Vagina (tissue), 2 donors: ENCODE results near the gene PHPT1. TPM values are rescaled to one million over a fixed set of nuclear protein-coding genes. Genes with fewer than 3 reads are reported as not detected.
A peak's percentile ranks its signal among the peaks of the same experiment; 100 is the strongest.

Experiments used
- DNase-seq, 2 donors: peaks; one replicate each; pipeline ENCODE4 v3.0.0-alpha.2; 2017; ENCODE audit errors: extremely low spot score in 2 of 2
- H3K27ac ChIP-seq: fragments of 200-600 bp; sonication (generic); one replicate; pipeline ENCODE4 v1.5.1; 2019
- H3K27me3 ChIP-seq: fragments of 200-600 bp; sonication (generic); one replicate; pipeline ENCODE4 v1.5.1; 2019
- H3K36me3 ChIP-seq, 2 donors: fragments of 200-600 bp; sonication (generic); one replicate each; pipeline ENCODE4 v1.5.1; 2017 to 2019
- H3K4me1 ChIP-seq: fragments of 200-600 bp; sonication (generic); one replicate; pipeline ENCODE4 v1.5.1; 2019
- H3K4me3 ChIP-seq, 2 donors: fragments of 200-600 bp; sonication (generic); 1 replicate in 1 of 2; 2 replicates in 1 of 2; pipeline ENCODE4 v1.5.1; 2016 to 2019
- H3K9me3 ChIP-seq: fragments of 200-600 bp; sonication (generic); one replicate; pipeline ENCODE4 v1.5.1; 2019
- POLR2A ChIP-seq, 2 donors: fragments of 450-650 bp; IDR thresholded peaks; one replicate each; pipeline ENCODE4 v1.6.1; 2017; ENCODE audit warnings: antibody characterized with exemption in 2 of 2, mild to moderate bottlenecking in 2 of 2, moderate library complexity in 2 of 2
- POLR2AphosphoS5 ChIP-seq, 2 donors: sonication (generic); formaldehyde crosslinking; IDR thresholded peaks; one replicate each; pipeline ENCODE4 v1.9.0; 2017; ENCODE audit warnings: antibody characterized with exemption in 2 of 2, mild to moderate bottlenecking in 2 of 2, low read depth in 1 of 2; ENCODE audit not compliant: insufficient read depth in 1 of 2
- intact Hi-C: fragments of 100-400 bp; cut with DNase I; formaldehyde crosslinking; loops from one replicate; pipeline ENCODE4 v1.15.1; 2023
- microRNA-seq: library from miRNA; unstranded; fragments of <30 nt; microRNA quantifications from one replicate; pipeline ENCODE4, GENCODE V29; 2017; ENCODE audit warnings: borderline number of aligned reads, borderline replicate concordance
- small RNA-seq: library from RNA; depleted of rRNA; stranded (forward); fragments of <200 nt; gene quantifications from one replicate; pipeline ENCODE3, GENCODE V24; 2016
- total RNA-seq: library from RNA; depleted of rRNA; stranded (reverse); fragments of >200 nt; gene quantifications from one replicate; pipeline ENCODE4 v1.2.3, GENCODE V29; 2016
- TF ChIP-seq, protein P1 (sequence below), 3 experiments: fragments of 450-650 bp in 2 of 3; fragments of 200-600 bp in 1 of 3; sonication (generic) in 1 of 3; IDR thresholded peaks; one replicate each; pipeline ENCODE4 v1.5.1; 2017 to 2019; ENCODE audit warnings: antibody characterized with exemption in 3 of 3, mild to moderate bottlenecking in 2 of 3, moderate library complexity in 2 of 3

Gene PHPT1
- total RNA-seq, 1 donor from 2014 or later, result 38.1 TPM

DNA sequence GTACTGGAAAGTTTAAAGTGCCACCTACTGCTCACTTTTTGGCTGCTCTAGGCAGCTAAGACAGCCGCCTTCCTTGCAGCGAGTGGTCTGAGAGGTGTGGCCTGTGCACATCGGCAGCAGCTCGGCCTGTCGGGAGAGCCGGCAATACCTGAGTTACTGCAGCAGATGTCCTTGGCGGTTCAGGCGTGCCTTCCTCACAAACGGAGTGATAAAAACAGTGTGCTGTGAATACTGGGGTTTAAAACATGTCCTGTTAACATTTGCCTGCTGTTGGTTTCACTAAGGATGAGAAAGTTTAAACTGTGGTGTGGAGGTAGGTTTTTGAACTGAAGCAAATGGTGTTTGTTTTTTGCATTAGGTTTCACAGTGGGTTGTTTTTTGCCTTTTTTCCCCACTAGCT is 50.0 kb downstream of the PHPT1 start:
- peaks cover 37% of the 10 kb centered on the region for H3K4me1 ChIP-seq
- intact Hi-C loops, result no loop called here
- H3K4me3 ChIP-seq, result no peak overlapping the region
- H3K36me3 ChIP-seq, result peaks cover 0 to 19% of the 10 kb centered on the region in 2 donors
- no peaks in the 10 kb centered on the region for H3K9me3 ChIP-seq
- DNase-seq, result no peak
- no peak overlapping the region for H3K27ac ChIP-seq
- TF ChIP-seq POLR2AphosphoS5 (IDR thresholded peaks at IDR 0.05; ENCODE audit: insufficient read depth in 1 of 2, low read depth in 1 of 2), result no peak
- no peaks in the 10 kb centered on the region for H3K27me3 ChIP-seq

DNA sequence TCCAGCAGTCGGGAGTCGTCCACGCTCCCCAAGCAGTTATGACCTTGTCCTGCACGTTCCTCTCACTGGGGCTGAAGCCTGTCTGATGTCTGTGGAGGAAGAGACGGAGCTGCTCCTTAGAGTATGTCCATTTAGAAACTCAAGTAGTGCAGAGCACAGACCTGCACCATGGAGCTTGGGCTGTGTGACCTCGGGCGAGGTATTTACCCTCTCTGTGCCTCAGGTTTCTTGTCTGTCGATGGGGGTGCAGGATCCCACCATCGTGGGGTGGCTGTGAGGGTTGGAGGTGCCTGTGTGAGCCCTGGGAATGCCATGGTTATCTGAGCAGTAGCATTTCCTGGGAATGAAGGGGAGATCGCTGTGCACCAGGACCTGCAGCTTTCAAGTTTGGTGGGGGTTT is 51.3 kb downstream of the PHPT1 start:
- peak overlapping the region; percentile 77 for H3K27ac ChIP-seq
- intact Hi-C loops, result no loop called here
- H3K4me3 ChIP-seq, result no peak overlapping the region
- no peaks in the 10 kb centered on the region for H3K9me3 ChIP-seq
- peaks cover 0 to 19% of the 10 kb centered on the region in 2 donors for H3K36me3 ChIP-seq
- H3K27me3 ChIP-seq, result no peaks in the 10 kb centered on the region
- TF ChIP-seq, protein P1, sequence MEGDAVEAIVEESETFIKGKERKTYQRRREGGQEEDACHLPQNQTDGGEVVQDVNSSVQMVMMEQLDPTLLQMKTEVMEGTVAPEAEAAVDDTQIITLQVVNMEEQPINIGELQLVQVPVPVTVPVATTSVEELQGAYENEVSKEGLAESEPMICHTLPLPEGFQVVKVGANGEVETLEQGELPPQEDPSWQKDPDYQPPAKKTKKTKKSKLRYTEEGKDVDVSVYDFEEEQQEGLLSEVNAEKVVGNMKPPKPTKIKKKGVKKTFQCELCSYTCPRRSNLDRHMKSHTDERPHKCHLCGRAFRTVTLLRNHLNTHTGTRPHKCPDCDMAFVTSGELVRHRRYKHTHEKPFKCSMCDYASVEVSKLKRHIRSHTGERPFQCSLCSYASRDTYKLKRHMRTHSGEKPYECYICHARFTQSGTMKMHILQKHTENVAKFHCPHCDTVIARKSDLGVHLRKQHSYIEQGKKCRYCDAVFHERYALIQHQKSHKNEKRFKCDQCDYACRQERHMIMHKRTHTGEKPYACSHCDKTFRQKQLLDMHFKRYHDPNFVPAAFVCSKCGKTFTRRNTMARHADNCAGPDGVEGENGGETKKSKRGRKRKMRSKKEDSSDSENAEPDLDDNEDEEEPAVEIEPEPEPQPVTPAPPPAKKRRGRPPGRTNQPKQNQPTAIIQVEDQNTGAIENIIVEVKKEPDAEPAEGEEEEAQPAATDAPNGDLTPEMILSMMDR (IDR thresholded peaks at IDR 0.05), result no peak
- TF ChIP-seq POLR2A (IDR thresholded peaks at IDR 0.05), result no peak
- TF ChIP-seq POLR2AphosphoS5 (IDR thresholded peaks at IDR 0.05; ENCODE audit: insufficient read depth in 1 of 2, low read depth in 1 of 2), result no peak
- no peak for DNase-seq
- peaks cover 37% of the 10 kb centered on the region for H3K4me1 ChIP-seq

Small RNA genes within 50 kb of the gene (microRNA-seq; reads per million reads assigned to microRNA genes)
- gene MIR4292 (not detected), gene MIR4479 (not detected)

Small RNA genes within 50 kb of the gene (small RNA-seq; reads per million reads assigned to genes)
- gene AL355987.2 (not detected), gene MIR4292 (not detected), gene MIR4479 (not detected)

Other genes starting within 250 kb of the PHPT1 start
- gene EGFL7, start 186.5 kb upstream of the PHPT1 start, total RNA-seq, result 272 TPM
- gene AGPAT2, start 162.0 kb upstream of the PHPT1 start, total RNA-seq, result 87.2 TPM
- gene DIPK1B, start 136.8 kb upstream of the PHPT1 start, total RNA-seq, result 11.5 TPM
- 8.3 TPM for gene LCN10, start 106.5 kb upstream of the PHPT1 start, total RNA-seq
- gene LCN6, start 100.9 kb upstream of the PHPT1 start, total RNA-seq, result 17.9 TPM
- not detected for gene LCN8, start 91.2 kb upstream of the PHPT1 start, total RNA-seq
- not detected for gene LCN15, start 84.9 kb upstream of the PHPT1 start, total RNA-seq
- gene TMEM141, start 58.1 kb upstream of the PHPT1 start, total RNA-seq, result 64.1 TPM
- gene CCDC183, start 53.1 kb upstream of the PHPT1 start, total RNA-seq, result not detected
- gene RABL6, start 41.5 kb upstream of the PHPT1 start, total RNA-seq, result 31.7 TPM
- 1.2 TPM for gene AJM1, start 6.9 kb upstream of the PHPT1 start, total RNA-seq
- gene MAMDC4, start 2.9 kb downstream of the PHPT1 start, total RNA-seq, result 3.2 TPM
- 257 TPM for gene EDF1, start 16.9 kb downstream of the PHPT1 start, total RNA-seq
- gene TRAF2, start 37.1 kb downstream of the PHPT1 start, total RNA-seq, result 12.8 TPM
- gene FBXW5, start 95.3 kb downstream of the PHPT1 start, total RNA-seq, result 125 TPM
- gene C8G, start 95.8 kb downstream of the PHPT1 start, total RNA-seq, result not detected
- gene LCN12, start 102.9 kb downstream of the PHPT1 start, total RNA-seq, result not detected
- 301 TPM for gene PTGDS, start 128.1 kb downstream of the PHPT1 start, total RNA-seq
- gene LCNL1, start 133.6 kb downstream of the PHPT1 start, total RNA-seq, result 2.0 TPM
- 62.9 TPM for gene PAXX, start 143.0 kb downstream of the PHPT1 start, total RNA-seq
- 23.6 TPM for gene CLIC3, start 147.2 kb downstream of the PHPT1 start, total RNA-seq
- 44.0 TPM for gene ABCA2, start 178.8 kb downstream of the PHPT1 start, total RNA-seq
- not detected for gene FUT7, start 182.7 kb downstream of the PHPT1 start, total RNA-seq
- gene NPDC1, start 196.8 kb downstream of the PHPT1 start, total RNA-seq, result 67.5 TPM
- 4.9 TPM for gene ENTPD2, start 204.7 kb downstream of the PHPT1 start, total RNA-seq
- gene SAPCD2, start 221.1 kb downstream of the PHPT1 start, total RNA-seq, result 2.7 TPM
- 13.3 TPM for gene UAP1L1, start 228.1 kb downstream of the PHPT1 start, total RNA-seq
- 34.1 TPM for gene MAN1B1, start 237.6 kb downstream of the PHPT1 start, total RNA-seq